Measurements from ENCODE around the gene ARVCF. TPM values are rescaled to one million over a fixed set of nuclear protein-coding genes. Genes with fewer than 3 reads are reported as not detected.

Gene ARVCF
- total and polyA plus RNA-seq, 2 experiments from 2014 or later: 15.6 to 122 TPM

- H3K4me1 ChIP-seq (ENCODE audit: insufficient read depth): peaks cover 8% of the 10 kb centered on the region; the same call in 1 of the 2 replicates
- no peak for ATAC-seq
- H3K27ac ChIP-seq (ENCODE audit: low read depth): no peak overlapping the region
- H4K20me1 ChIP-seq (replicated peaks; ENCODE audit: insufficient read depth): no peaks in the 10 kb centered on the region
- Mint-ChIP-seq H3K27ac (no peak overlapping the region), H3K27me3 (ENCODE audit: insufficient read depth, low read depth, poor library complexity) (peaks cover 9% of the 10 kb centered on the region), H3K4me1 (no peaks in the 10 kb centered on the region; the same call in 2 of the 3 replicates), H3K36me3 (ENCODE audit: low read depth) (no peaks in the 10 kb centered on the region), H3K9me3 (no peaks in the 10 kb centered on the region), H3K4me3 (no peak overlapping the region)
- no peak overlapping the region for H3K4me2 ChIP-seq
- TF ChIP-seq JUNB (IDR thresholded peaks at IDR 0.05; ENCODE audit: unreplicated experiment) (no peak), ZNF462 (CRISPR knock-in tag; IDR thresholded peaks at IDR 0.05) (no peak), CTCF (conservative IDR thresholded peaks at IDR 0.05; ENCODE audit: low read depth in 2 of 2) (no peak), EZH2 (IDR thresholded peaks at IDR 0.05; ENCODE audit: low read depth, unreplicated experiment) (no peak), STAT1 (IDR thresholded peaks at IDR 0.05; ENCODE audit: unreplicated experiment) (no peak), NANOG (IDR thresholded peaks at IDR 0.05; ENCODE audit: borderline replicate concordance) (no peak), ZNF331 (CRISPR knock-in tag; IDR thresholded peaks at IDR 0.05; ENCODE audit: low read depth) (no peak), ZNF114 (CRISPR knock-in tag; IDR thresholded peaks at IDR 0.05) (no peak), EZH2phosphoT487 (IDR thresholded peaks at IDR 0.05; ENCODE audit: unreplicated experiment) (no peak), CREB1 (CRISPR knock-in tag; IDR thresholded peaks at IDR 0.05; ENCODE audit: low read depth) (no peak), POLR2AphosphoS5 (IDR thresholded peaks at IDR 0.05; ENCODE audit: low read depth) (no peak), ETS1 (IDR thresholded peaks at IDR 0.05) (no peak)
- TF ChIP-seq, protein P1, sequence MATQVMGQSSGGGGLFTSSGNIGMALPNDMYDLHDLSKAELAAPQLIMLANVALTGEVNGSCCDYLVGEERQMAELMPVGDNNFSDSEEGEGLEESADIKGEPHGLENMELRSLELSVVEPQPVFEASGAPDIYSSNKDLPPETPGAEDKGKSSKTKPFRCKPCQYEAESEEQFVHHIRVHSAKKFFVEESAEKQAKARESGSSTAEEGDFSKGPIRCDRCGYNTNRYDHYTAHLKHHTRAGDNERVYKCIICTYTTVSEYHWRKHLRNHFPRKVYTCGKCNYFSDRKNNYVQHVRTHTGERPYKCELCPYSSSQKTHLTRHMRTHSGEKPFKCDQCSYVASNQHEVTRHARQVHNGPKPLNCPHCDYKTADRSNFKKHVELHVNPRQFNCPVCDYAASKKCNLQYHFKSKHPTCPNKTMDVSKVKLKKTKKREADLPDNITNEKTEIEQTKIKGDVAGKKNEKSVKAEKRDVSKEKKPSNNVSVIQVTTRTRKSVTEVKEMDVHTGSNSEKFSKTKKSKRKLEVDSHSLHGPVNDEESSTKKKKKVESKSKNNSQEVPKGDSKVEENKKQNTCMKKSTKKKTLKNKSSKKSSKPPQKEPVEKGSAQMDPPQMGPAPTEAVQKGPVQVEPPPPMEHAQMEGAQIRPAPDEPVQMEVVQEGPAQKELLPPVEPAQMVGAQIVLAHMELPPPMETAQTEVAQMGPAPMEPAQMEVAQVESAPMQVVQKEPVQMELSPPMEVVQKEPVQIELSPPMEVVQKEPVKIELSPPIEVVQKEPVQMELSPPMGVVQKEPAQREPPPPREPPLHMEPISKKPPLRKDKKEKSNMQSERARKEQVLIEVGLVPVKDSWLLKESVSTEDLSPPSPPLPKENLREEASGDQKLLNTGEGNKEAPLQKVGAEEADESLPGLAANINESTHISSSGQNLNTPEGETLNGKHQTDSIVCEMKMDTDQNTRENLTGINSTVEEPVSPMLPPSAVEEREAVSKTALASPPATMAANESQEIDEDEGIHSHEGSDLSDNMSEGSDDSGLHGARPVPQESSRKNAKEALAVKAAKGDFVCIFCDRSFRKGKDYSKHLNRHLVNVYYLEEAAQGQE (IDR thresholded peaks at IDR 0.05; ENCODE audit: unreplicated experiment): no peak
- no peaks in the 10 kb centered on the region for H3F3A ChIP-seq (replicated peaks; ENCODE audit: low read depth)
- H3K27me3 ChIP-seq (ENCODE audit: insufficient read depth): no peaks in the 10 kb centered on the region
- DNase-seq (ENCODE audit: low spot score): no peak
- peaks cover 2% of the 10 kb centered on the region for H3K79me2 ChIP-seq (replicated peaks; ENCODE audit: insufficient read depth)
- H2AFZ ChIP-seq: no peak overlapping the region
- no peaks in the 10 kb centered on the region for H3K9me2 ChIP-seq (ENCODE audit: insufficient read depth)
- H3K36me3 ChIP-seq (ENCODE audit: insufficient read depth): no peaks in the 10 kb centered on the region
- no peak overlapping the region for H3K4me3 ChIP-seq
Measured at GRCh38 chr22:19990609-19991394, 25.8 kb downstream of the ARVCF start.
